Heart right ventricle (tissue), 16 donors: ENCODE data around the gene HES4. TPM values are rescaled to one million over a fixed set of nuclear protein-coding genes. Genes with fewer than 3 reads are reported as not detected.
"Not testable (repeated sequence)": the region's sequence is repeated elsewhere in the genome, so short reads cannot be mapped to it uniquely, and the experiment has no call there.

Source experiments
- ATAC-seq, 8 donors: fragments of 200-7000 bp; cut with Tn5 transposase; one replicate each; pipeline ENCODE4 v1.9.1; 2020; ENCODE audit warnings: mild to moderate bottlenecking in 8 of 8, moderate library complexity in 8 of 8, moderate number of reproducible peaks in 1 of 8
- DNase-seq, 2 donors: peaks; one replicate each; pipeline ENCODE4 v3.0.0-alpha.2; 2020
- H3K27ac ChIP-seq, 10 donors: fragments of 200-600 bp; sonication (generic) in 2 of 10; one replicate each; pipeline versions ENCODE4 v1.5.0 to v1.8.0; 2020 to 2022; ENCODE audit warnings: mild to moderate bottlenecking in 3 of 10
- H3K27me3 ChIP-seq, 7 donors: fragments of 200-600 bp; one replicate each; pipeline ENCODE4 v1.8.0; 2021 to 2022; ENCODE audit warnings: mild to moderate bottlenecking in 2 of 7
- H3K36me3 ChIP-seq, 9 donors: fragments of 200-600 bp; sonication (generic) in 1 of 9; one replicate each; pipeline versions ENCODE4 v1.5.0 to v1.8.0; 2020 to 2022; ENCODE audit warnings: mild to moderate bottlenecking in 2 of 9
- H3K4me1 ChIP-seq, 9 donors: fragments of 200-600 bp; sonication (generic) in 1 of 9; one replicate each; pipeline versions ENCODE4 v1.5.0 to v1.8.0; 2020 to 2022; ENCODE audit warnings: mild to moderate bottlenecking in 4 of 9
- H3K4me3 ChIP-seq, 10 donors: fragments of 200-600 bp; sonication (generic) in 2 of 10; one replicate each; pipeline versions ENCODE4 v1.5.0 to v1.8.0; 2020 to 2022; ENCODE audit warnings: mild to moderate bottlenecking in 7 of 10, moderate library complexity in 2 of 10
- H3K9me3 ChIP-seq, 11 donors: fragments of 200-600 bp in 10 of 11; sonication (generic) in 2 of 11; one replicate each; pipeline versions ENCODE4 v1.5.0 to v1.8.0; 2013 to 2022; ENCODE audit warnings: mild to moderate bottlenecking in 2 of 11, control low read depth in 1 of 11, moderate library complexity in 1 of 11
- WGBS, 2 donors: extraction: QIAGEN DNeasy Blood & Tissue Kit; methylation state at CpG; one replicate each; pipeline ENCODE4 v1.1.7; 2013; ENCODE audit warnings: inconsistent platforms in 1 of 2; 5-methylcytosine and 5-hydroxymethylcytosine counted together
- intact Hi-C, 10 donors: fragments of 100-400 bp; cut with DNase I; formaldehyde crosslinking; loops; one replicate each; pipeline versions ENCODE4 v1.11.1 to v1.14.2; 2022
- polyA plus RNA-seq, 2 donors: library from polyadenylated mRNA; stranded (reverse); fragments of 200-250 nt; gene quantifications; one replicate each; pipeline ENCODE4 v1.2.3, GENCODE V29; 2013
- total RNA-seq, 10 donors: library from RNA; stranded (reverse); fragmentation: NEBNext Ultra II Directional in 3 of 10; extraction: Animal tissue kit (Norgen Biotek cat#: 25700) in 3 of 10; gene quantifications; one replicate each; pipeline versions ENCODE4 v1.2.1 to v1.2.4, GENCODE V29; 2021 to 2023
- TF ChIP-seq, protein P1 (sequence below), 9 donors: fragments of 200-600 bp; sonication (generic) in 2 of 9; IDR thresholded peaks; one replicate each; pipeline versions ENCODE4 v1.5.0 to v1.8.0; 2021 to 2022; ENCODE audit warnings: antibody characterized with exemption in 9 of 9, mild to moderate bottlenecking in 5 of 9, moderate library complexity in 1 of 9
- donor health status: Arrhythmogenic right ventricular cardiomyopathy.
- donor health status: ischemic (EF 13 %, LVEDD 7.1; RV severe dilation, severe dysfunction).
- donor health status: healthy with polysubstance abuse.
- donor health status: DM: no; HTN: yes; CAD: no.
- donor health status: DM: no; HTN: no; CAD: no.
- donor health status: ischemic (EF 25% LVEDD 6.9; RV normal size, moderate dysfunction).
- donor health status: ischemic (EF 25% LVEDD 5.7; RV mildly dilated, moderate dysfunction).
- donor health status: healthy.
- donor health status: DM: yes; HTN: yes; CAD: no.
- donor health status: Ischemic cardiomyopathy.
- donor health status: ischemic (EF 35%, LVEDD 5.7; RV mildly dilated, moderate dysfunction).
- donor health status: nonischemic (EF 11% LVEDD 7.7; RV severe dilation, severe dysfunction).
- donor health status: DM: yes; HTN: yes; CAD: no.
- donor health status: PGD.
- donor health status: ischemic (EF 29% LVEDD 5.4; RV normal size, mild dysfunction).
- donor health status: nonischemic (EF 23%, LVEDD 6.1; RV moderate dilation, normal function).

HES4 gene
- total and polyA plus RNA-seq, 12 donors = 28.5 to 78.1 (median 45.1) TPM

DNA sequence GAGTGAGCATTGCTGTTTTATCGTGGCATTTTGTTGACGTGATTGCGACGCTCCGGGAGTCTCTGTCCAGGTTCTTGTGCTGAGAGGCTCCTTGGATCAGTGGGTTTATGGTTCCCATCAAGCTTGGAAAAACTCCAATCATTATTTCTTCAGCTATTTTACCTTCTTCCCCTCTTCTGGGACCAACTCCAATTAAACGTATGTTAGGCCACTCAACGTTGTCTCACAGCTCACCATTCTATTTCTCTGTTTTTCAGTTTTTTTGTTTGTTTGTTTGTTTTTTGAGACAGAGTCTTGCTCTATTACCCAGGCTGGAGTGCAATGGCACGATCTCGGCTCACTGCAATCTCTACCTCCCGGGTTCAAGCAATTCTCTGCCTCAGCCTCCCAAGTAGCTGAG, 8.0 kb downstream of the HES4 start:
- DNase-seq = no peak
- TF ChIP-seq, protein P1, sequence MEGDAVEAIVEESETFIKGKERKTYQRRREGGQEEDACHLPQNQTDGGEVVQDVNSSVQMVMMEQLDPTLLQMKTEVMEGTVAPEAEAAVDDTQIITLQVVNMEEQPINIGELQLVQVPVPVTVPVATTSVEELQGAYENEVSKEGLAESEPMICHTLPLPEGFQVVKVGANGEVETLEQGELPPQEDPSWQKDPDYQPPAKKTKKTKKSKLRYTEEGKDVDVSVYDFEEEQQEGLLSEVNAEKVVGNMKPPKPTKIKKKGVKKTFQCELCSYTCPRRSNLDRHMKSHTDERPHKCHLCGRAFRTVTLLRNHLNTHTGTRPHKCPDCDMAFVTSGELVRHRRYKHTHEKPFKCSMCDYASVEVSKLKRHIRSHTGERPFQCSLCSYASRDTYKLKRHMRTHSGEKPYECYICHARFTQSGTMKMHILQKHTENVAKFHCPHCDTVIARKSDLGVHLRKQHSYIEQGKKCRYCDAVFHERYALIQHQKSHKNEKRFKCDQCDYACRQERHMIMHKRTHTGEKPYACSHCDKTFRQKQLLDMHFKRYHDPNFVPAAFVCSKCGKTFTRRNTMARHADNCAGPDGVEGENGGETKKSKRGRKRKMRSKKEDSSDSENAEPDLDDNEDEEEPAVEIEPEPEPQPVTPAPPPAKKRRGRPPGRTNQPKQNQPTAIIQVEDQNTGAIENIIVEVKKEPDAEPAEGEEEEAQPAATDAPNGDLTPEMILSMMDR (IDR thresholded peaks at IDR 0.05) = no peak

DNA sequence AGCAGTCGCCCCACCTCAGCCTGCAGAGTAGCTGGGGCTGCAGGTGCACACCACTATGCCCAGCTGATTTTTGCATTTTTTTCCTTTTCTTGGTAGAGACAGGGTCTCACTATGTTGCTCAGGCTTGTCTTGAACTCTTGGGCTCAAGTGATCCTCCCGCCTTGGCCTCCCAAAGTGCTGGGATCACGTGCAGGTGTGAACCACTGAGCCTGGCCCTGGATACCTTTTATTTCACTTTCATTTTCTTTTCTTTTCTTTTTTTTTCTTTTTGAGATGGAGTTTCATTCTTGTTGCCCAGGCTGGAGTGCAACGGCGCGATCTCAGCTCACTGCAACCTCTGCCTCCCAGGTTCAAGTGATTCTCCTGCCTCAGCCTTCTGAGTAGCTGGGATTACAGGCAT, 8.6 kb downstream of the HES4 start:
- not testable (repeated sequence) for H3K4me3 ChIP-seq, H3K4me1 ChIP-seq, ATAC-seq, DNase-seq, H3K27ac ChIP-seq, H3K36me3 ChIP-seq
- Histone ChIP-seq H3K27me3 (peaks cover 0 to 33% (median 0%) of the 10 kb centered on the region in 7 donors), H3K9me3 (peaks cover 0 to 19% (median 4%) of the 10 kb centered on the region in 11 donors)
- intact Hi-C loops = loop anchor here in 1 of 10 donors (5.0 kb wide), 1 partner anchor 36 kb away; no protein-coding TSS in a partner anchor
- 90 to 95% methylated on average over 6 of the region's 6 CpGs for WGBS, 2 donors

More for the DNA sequence above, 8.0 kb downstream of the HES4 start:
- 95 to 96% methylated on average over 10 of the region's 10 CpGs for WGBS, 2 donors
- no peak for ATAC-seq
- Histone ChIP-seq H3K9me3 (peaks cover 0 to 19% (median 4%) of the 10 kb centered on the region in 11 donors), H3K36me3 (no peaks in the 10 kb centered on the region), H3K4me3 (no peak overlapping the region), H3K4me1 (peaks cover 0 to 3% (median 0%) of the 10 kb centered on the region in 9 donors), H3K27ac (no peak overlapping the region), H3K27me3 (peaks cover 0 to 36% (median 0%) of the 10 kb centered on the region in 7 donors)
- intact Hi-C loops = loop anchor here in 1 of 10 donors (5.0 kb wide), 1 partner anchor 35 kb away; no protein-coding TSS in a partner anchor

DNA sequence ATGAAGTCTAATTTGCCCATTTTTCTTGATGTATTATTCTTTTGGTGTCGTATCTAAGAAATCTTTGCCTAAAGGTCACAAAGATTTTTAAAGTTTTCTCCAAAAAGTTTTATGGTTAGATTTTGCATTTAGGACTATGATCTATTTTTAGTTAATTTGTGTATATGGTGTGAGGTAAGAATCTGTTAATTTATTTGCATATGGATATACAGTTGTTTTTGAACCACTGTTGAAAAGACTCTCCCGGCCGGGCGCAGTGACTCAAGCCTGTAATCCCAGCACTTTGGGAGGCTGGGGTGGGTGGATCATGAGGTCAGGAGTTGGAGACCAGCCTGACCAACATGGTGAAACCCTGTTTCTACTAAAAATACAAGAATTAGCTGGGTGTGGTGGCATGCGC, 11.8 kb downstream of the HES4 start:
- H3K36me3 ChIP-seq, DNase-seq, intact Hi-C loops, H3K27ac ChIP-seq, H3K4me3 ChIP-seq, ATAC-seq: not testable (repeated sequence)
- Histone ChIP-seq H3K27me3 (peaks cover 0 to 32% (median 2%) of the 10 kb centered on the region in 7 donors), H3K4me1 (peaks cover 0 to 13% (median 0%) of the 10 kb centered on the region in 9 donors), H3K9me3 (peaks cover 0 to 19% (median 4%) of the 10 kb centered on the region in 11 donors)
- WGBS, 2 donors = 85 to 89% methylated on average over 5 of the region's 5 CpGs

DNA sequence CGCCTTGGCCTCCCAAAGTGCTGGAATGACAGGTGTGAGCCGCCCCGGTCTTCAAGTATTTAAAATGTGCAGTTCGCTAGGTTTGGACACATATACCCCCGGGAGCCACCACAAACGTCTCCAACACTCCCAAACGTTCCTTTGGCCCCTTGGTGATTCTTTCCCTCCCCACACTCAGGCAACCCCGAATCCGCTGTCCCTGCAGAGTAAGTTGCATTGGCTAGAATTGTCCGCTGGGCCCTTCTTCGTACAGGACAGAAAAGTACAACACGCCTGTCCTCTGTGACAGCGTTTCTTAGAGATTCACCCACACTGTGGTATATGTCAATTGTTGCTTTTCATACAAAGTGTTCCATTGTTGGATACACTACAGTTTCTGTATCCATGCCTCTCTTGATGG, 14.8 kb downstream of the HES4 start:
- Histone ChIP-seq H3K4me1 (peaks cover 0 to 30% (median 3%) of the 10 kb centered on the region in 9 donors), H3K9me3 (peaks cover 0 to 5% (median 0%) of the 10 kb centered on the region in 11 donors), H3K27me3 (peaks cover 0 to 31% (median 7%) of the 10 kb centered on the region in 7 donors), H3K36me3 (no peaks in the 10 kb centered on the region), H3K4me3 (no peak overlapping the region), H3K27ac (no peak overlapping the region)
- no peak for DNase-seq
- 76 to 77% methylated on average over 13 of the region's 13 CpGs for WGBS, 2 donors
- no peak for ATAC-seq
- TF ChIP-seq, protein P1 (IDR thresholded peaks at IDR 0.05) = no peak
- intact Hi-C loops = loop anchor here in 5 of 10 donors (1.0 to 2.0 kb wide), 2 partner anchors 78 kb away; no protein-coding TSS in a partner anchor

DNA sequence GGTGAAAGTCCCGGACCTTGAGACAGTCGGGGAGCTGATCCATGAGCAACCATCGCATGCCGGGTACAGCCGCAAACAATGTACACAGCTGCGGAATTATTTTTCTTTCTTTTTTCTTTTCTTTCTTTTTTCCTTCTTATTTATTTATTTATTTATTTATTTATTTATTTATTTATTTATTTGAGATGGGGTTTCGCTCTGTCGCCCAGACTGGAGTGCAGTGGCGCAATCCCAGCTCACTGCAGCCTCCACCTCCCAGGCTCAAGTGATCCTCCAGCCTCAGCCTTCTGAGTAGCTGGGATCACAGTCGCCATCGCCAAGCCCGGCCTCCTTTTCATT, 15.5 kb downstream of the HES4 start:
- intact Hi-C loops = loop anchor here in 8 of 10 donors (2.0 to 5.0 kb wide), 3 partner anchors 78 to 83 kb away; no protein-coding TSS in a partner anchor
- Histone ChIP-seq H3K27ac (no peak overlapping the region), H3K27me3 (peaks cover 0 to 31% (median 7%) of the 10 kb centered on the region in 7 donors), H3K9me3 (peaks cover 0 to 5% (median 0%) of the 10 kb centered on the region in 11 donors), H3K4me1 (peaks cover 0 to 37% (median 3%) of the 10 kb centered on the region in 9 donors), H3K36me3 (no peaks in the 10 kb centered on the region), H3K4me3 (peak overlapping the region in 5 of 10 donors; percentile 23 to 39 (median 32))
- WGBS, 2 donors = 61 to 63% methylated on average over 12 of the region's 12 CpGs
- TF ChIP-seq, protein P1 (IDR thresholded peaks at IDR 0.05) = peak in 4 of 9 donors; percentile 15 to 43 (median 22)
- ATAC-seq (no peak), DNase-seq (no peak)
